Cardiac fibroblast (primary cell): ENCODE results near the gene BGLAP.

ENCODE experiments used
- DNase-seq, 2 donors: peaks; one replicate each; pipeline versions ENCODE4 v3.0.0 to v3.0.0-alpha.2; 2010; ENCODE audit warnings: low read depth in 2 of 2
- H3K4me3 ChIP-seq, 2 donors: replicated peaks in 1 of 2; 1 replicate in 1 of 2; 2 replicates in 1 of 2; pipeline ENCODE4 v1.5.1; 2011; ENCODE audit warnings: low read depth in 2 of 2, low read length in 2 of 2, mild to moderate bottlenecking in 2 of 2, moderate library complexity in 1 of 2
- TF ChIP-seq, protein P1 (sequence below): IDR thresholded peaks from one replicate; pipeline ENCODE4 v1.5.1; 2011; ENCODE audit warnings: low read depth, mild to moderate bottlenecking, low read length, inconsistent platforms

BGLAP gene

GRCh38 chr1:156198831-156199349, 43.1 kb upstream of the BGLAP start:
- no peak for DNase-seq
- TF ChIP-seq, protein P1, sequence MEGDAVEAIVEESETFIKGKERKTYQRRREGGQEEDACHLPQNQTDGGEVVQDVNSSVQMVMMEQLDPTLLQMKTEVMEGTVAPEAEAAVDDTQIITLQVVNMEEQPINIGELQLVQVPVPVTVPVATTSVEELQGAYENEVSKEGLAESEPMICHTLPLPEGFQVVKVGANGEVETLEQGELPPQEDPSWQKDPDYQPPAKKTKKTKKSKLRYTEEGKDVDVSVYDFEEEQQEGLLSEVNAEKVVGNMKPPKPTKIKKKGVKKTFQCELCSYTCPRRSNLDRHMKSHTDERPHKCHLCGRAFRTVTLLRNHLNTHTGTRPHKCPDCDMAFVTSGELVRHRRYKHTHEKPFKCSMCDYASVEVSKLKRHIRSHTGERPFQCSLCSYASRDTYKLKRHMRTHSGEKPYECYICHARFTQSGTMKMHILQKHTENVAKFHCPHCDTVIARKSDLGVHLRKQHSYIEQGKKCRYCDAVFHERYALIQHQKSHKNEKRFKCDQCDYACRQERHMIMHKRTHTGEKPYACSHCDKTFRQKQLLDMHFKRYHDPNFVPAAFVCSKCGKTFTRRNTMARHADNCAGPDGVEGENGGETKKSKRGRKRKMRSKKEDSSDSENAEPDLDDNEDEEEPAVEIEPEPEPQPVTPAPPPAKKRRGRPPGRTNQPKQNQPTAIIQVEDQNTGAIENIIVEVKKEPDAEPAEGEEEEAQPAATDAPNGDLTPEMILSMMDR, result no peak
- H3K4me3 ChIP-seq, result no peak overlapping the region

GRCh38 chr1:156200044-156200443, 41.9 kb upstream of the BGLAP start:
- TF ChIP-seq, protein P1, result no peak
- DNase-seq, result no peak

GRCh38 chr1:156203331-156203730, 38.7 kb upstream of the BGLAP start:
- peak; percentile 59 to 86 for DNase-seq
- no peak overlapping the region for H3K4me3 ChIP-seq
- TF ChIP-seq, protein P1, result no peak

More at GRCh38 chr1:156200044-156200443, 41.9 kb upstream of the BGLAP start:
- no peak overlapping the region for H3K4me3 ChIP-seq

DNA sequence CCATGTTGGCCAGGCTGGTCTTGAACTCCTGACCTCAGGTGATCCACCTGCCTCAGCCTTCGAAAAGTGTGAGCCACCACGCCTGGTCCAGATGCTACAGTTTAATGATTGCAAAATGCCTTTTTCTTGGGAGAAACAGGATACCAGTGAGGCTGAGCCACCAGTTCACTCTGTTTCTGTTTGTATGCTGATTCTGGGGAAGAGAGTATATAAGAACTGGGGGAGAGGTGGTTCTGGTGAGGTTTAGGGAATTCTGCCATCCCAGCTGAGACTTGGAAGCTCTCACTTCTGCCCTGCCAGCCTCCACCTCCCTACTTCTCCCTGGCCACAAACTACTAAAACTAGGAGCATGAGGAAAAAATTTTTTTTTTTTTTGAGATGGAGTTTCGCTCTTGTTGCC, 37.3 kb upstream of the BGLAP start:
- TF ChIP-seq, protein P1, result no peak
- H3K4me3 ChIP-seq, result no peak overlapping the region
- peak in 1 of 2 donors; percentile 57 for DNase-seq

DNA sequence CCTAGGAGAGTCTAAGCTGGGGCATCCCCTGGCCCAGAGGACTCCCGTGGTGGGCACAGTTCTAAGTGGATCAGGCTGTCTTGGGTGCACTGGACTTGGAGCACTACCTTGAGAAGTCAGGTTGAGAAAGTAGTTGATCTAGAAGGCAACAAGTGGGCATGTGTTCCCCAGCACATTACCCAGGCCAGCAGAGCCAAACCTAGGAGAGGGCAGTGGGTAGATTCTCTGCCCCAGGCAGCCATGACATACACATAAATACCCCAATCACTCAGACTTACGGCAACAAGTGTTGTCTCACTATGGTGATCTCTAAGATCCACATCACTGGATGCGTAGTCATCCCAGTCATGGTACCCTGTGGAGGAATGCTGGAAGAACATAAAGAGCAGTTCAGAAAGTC, 30.7 kb upstream of the BGLAP start:
- no peak for DNase-seq
- TF ChIP-seq, protein P1, result no peak
- H3K4me3 ChIP-seq, result no peak overlapping the region

DNA sequence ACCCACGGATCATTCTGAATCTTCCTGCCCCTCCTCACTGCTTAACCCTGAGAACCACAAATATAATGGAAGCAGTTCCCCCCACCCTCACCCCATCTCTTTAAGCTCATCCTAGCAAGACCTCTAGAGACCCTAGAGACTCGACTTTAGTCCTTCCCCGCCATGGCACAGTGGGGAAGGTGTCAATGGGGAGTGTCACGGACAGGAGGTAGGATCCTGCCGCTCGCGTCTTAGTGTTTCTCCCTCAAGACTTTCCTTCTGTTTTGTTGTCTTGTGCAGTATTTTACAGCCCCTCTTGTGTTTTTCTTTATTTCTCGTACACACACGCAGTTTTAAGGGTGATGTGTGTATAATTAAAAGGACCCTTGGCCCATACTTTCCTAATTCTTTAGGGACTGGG, 29.9 kb upstream of the BGLAP start:
- no peak overlapping the region for H3K4me3 ChIP-seq
- TF ChIP-seq, protein P1, result no peak
- DNase-seq, result no peak
